Hematopoietic multipotent progenitor cell treated with erythropoietin and hydrocortisone succinate and interleukin-3 and kit ligand, for 17 days (in vitro differentiated cells): ENCODE results near the gene RET.
"Not testable (repeated sequence)": the region's sequence is repeated elsewhere in the genome, so short reads cannot be mapped to it uniquely, and the experiment has no call there.

Source experiments
- DNase-seq: peaks from one replicate; pipeline ENCODE4 v3.0.0-alpha.2; 2015; ENCODE audit warnings: low spot score

RET gene

GRCh38 chr10:43136432-43136831 is 59.6 kb downstream of the RET start:
- DNase-seq: no peak

- no peak for DNase-seq
These were observed 60.3 kb downstream of the RET start for GRCh38 chr10:43136995-43137716.

DNA sequence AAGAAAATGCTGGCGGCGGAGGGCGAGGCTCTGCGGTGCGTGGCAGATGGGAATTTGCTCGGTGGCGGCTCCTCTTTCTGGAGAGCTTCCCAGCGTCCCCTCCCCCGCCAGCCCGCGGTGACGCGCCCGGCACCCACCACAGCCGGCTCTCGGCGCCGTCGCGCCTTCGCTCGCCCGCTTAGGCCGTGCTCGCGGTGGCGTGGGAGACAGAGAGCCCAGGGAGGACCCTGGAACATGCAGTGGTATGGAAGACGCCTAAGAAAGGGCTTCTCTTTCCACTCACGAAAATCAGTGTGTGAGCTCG is 60.8 kb downstream of the RET start:
- no peak for DNase-seq

GRCh38 chr10:43138021-43138756 is 61.3 kb downstream of the RET start, which contains the start of gene CSGALNACT2:
TSS of gene CSGALNACT2 (plus strand) at chr10:43138445. CDS start at chr10:43155150, 16,705 bp downstream.
- DNase-seq: peak; percentile 60

DNA sequence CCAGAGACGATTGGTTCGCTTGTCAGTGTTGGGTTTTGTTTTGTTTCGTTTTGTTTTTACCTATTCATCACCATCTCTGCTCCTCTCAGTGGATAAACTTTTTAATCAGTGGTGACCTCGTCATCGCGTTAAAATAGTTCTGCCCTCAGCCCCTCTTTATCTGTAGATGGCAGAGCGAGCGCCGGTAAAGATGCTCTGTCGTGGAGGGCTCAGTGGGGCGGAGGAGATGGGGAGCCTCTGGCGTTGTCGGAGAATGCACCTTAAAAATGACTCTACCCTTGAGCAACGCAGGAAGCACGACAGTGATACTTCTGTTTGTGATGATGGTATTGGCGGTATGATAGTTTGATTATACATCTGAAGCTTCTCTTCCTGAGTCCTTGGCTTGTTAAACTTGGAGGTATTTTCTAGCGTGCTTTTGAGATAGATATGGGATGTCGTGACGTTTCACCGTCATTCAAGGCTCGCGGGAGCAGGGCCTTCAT is 61.9 kb downstream of the RET start:
- DNase-seq: peak; percentile 35

- DNase-seq: no peak
These were observed 64.6 kb downstream of the RET start for GRCh38 chr10:43141421-43141820.

DNA sequence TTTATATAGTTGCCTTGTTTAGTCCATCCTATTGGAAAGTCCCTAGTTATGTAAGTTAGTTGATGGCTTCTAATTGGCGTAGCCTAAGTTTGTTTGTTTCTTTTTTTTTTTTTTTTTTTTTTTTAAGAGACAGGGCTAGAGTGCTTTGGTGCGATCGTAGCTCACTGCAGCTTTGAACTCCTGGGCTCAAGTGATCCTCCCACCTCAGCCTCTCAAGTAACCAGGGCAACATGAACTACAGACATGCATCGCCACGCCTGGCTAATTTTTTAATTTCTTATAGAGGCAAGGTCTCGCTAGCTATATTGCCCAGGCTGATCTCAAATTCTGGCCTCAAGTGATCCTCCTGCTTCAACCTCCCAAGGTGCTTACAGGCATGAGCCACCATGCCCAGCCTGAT is 68.4 kb downstream of the RET start:
- no peak for DNase-seq

GRCh38 chr10:43145936-43146335 is 69.1 kb downstream of the RET start:
- not testable (repeated sequence) for DNase-seq

DNA sequence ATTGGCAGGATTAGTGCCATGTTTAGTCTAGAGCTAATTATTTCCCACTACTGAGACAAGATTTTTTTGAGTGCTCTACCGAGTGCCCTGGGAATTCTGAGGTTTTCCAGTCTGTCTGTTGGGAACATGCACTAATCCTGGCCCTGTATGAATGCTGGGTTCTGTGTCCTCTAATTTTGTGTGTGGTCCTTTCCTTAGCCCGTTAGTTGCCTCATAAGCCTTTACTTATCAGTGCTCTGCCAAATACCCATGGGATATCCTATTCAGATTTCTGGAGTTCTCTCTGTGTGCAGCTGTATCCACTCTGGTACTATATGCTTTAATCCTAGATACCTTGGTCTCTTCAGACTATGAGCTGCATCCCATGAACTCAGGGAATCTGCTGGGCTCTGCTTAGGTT is 74.5 kb downstream of the RET start:
- DNase-seq: no peak

GRCh38 chr10:43153901-43154300 is 77.0 kb downstream of the RET start:
- no peak for DNase-seq

DNA sequence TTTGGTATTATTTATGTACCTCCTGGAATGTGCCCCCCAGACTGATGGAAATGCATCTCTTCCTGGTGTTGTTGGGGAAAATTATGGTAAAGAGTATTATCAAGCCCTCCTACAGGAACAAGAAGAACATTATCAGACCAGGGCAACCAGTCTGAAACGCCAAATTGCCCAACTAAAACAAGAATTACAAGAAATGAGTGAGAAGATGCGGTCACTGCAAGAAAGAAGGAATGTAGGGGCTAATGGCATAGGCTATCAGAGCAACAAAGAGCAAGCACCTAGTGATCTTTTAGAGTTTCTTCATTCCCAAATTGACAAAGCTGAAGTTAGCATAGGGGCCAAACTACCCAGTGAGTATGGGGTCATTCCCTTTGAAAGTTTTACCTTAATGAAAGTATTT is 78.4 kb downstream of the RET start:
- DNase-seq: no peak

DNA sequence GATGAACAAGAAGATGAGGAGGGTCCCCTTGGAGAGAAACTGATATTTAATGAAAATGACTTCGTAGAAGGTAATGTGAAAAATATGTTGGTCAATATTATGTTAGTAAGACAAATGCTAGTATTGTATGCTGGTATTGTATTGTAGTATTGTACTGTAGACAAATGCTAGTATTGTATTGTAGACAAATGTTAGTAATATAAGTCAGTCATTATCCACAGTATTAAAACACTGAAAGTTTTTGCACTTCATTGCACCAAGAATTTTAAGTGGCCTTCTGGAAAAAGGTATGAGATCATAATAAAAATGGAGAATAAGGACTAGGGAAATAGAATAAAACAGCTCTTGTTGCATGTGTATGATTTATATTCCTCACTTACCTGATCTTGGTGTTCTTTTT is 78.9 kb downstream of the RET start:
- DNase-seq: no peak

- no peak for DNase-seq
These were observed 79.9 kb downstream of the RET start for GRCh38 chr10:43156590-43157341.

GRCh38 chr10:43158636-43159035 is 81.8 kb downstream of the RET start:
- DNase-seq: no peak

- DNase-seq: no peak
These were observed 83.4 kb downstream of the RET start for GRCh38 chr10:43160046-43160920.

GRCh38 chr10:43160921-43161255 is 84.0 kb downstream of the RET start:
- DNase-seq: no peak

GRCh38 chr10:43162604-43163003 is 85.7 kb downstream of the RET start:
- no peak for DNase-seq

GRCh38 chr10:43166207-43166879 is 89.5 kb downstream of the RET start:
- DNase-seq: no peak

- DNase-seq: no peak
These were observed 90.1 kb downstream of the RET start for GRCh38 chr10:43166880-43167497.

DNA sequence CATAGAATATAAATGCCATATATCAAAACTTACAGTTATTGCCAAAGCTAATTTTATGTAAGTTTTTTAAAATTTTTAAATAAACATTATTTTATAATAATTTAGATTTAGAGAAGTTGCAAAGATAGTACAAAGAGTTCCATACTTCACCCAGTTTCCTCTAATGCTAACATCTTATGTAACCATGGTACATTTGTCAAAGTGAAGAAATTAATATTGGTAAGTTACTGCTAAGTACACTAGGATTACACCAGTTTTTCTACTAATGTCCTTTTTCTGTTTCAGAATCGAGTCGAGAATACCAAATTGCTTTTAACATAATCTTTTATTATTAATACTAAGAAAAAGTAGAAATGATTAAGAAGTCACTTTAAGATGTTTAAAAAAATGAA is 90.6 kb downstream of the RET start:
- DNase-seq: no peak

- DNase-seq: no peak
These were observed 93.6 kb downstream of the RET start for GRCh38 chr10:43170491-43170890.
